ENCODE data around the gene SLC44A4.

Gene SLC44A4

GRCh38 chr6:31884528-31885035 is 5.8 kb upstream of the SLC44A4 start:
- Histone ChIP-seq H3K79me2 (ENCODE audit: low read length) (no peaks in the 10 kb centered on the region), H2AFZ (ENCODE audit: low read length) (no peak overlapping the region), H3K4me3 (ENCODE audit: low read length) (no peak overlapping the region), H3K9me3 (replicated peaks; ENCODE audit: insufficient read depth, low read length) (no peaks in the 10 kb centered on the region), H3K4me2 (ENCODE audit: low read depth, low read length) (no peak overlapping the region), H3K36me3 (replicated peaks; ENCODE audit: insufficient read depth, low read length) (no peaks in the 10 kb centered on the region; the same call in 1 of the 2 replicates), H3F3A (ENCODE audit: insufficient read depth, low read length) (no peaks in the 10 kb centered on the region), H3K9ac (ENCODE audit: low read length) (no peak overlapping the region), H3K9me2 (replicated peaks; ENCODE audit: insufficient read depth, low read length) (no peaks in the 10 kb centered on the region), H3K27ac (ENCODE audit: low read length) (no peak overlapping the region), H3K4me1 (ENCODE audit: low read length) (no peaks in the 10 kb centered on the region), H4K20me1 (ENCODE audit: insufficient read depth, low read length) (no peaks in the 10 kb centered on the region), H3K27me3 (replicated peaks; ENCODE audit: insufficient read depth, low read length) (no peaks in the 10 kb centered on the region)
- TF ChIP-seq EZH2phosphoT487 (IDR thresholded peaks at IDR 0.05; ENCODE audit: low read length) (no peak), CTCF (IDR thresholded peaks at IDR 0.05; ENCODE audit: low read length) (no peak), EZH2 (optimal IDR thresholded peaks at IDR 0.05; ENCODE audit: low read depth, low read length) (no peak)
- DNase-seq: no peak

GRCh38 chr6:31883676-31884075 is 4.9 kb upstream of the SLC44A4 start:
- Histone ChIP-seq H3K4me2 (ENCODE audit: low read depth, low read length) (no peak overlapping the region), H3K4me3 (ENCODE audit: low read length) (no peak overlapping the region), H3K9me2 (replicated peaks; ENCODE audit: insufficient read depth, low read length) (no peaks in the 10 kb centered on the region), H3F3A (ENCODE audit: insufficient read depth, low read length) (no peaks in the 10 kb centered on the region), H3K27me3 (replicated peaks; ENCODE audit: insufficient read depth, low read length) (no peaks in the 10 kb centered on the region), H3K4me1 (ENCODE audit: low read length) (no peaks in the 10 kb centered on the region), H2AFZ (ENCODE audit: low read length) (no peak overlapping the region), H3K9ac (ENCODE audit: low read length) (no peak overlapping the region), H4K20me1 (ENCODE audit: insufficient read depth, low read length) (no peaks in the 10 kb centered on the region), H3K27ac (ENCODE audit: low read length) (no peak overlapping the region), H3K79me2 (ENCODE audit: low read length) (no peaks in the 10 kb centered on the region), H3K36me3 (replicated peaks; ENCODE audit: insufficient read depth, low read length) (no peaks in the 10 kb centered on the region; the same call in 1 of the 2 replicates), H3K9me3 (replicated peaks; ENCODE audit: insufficient read depth, low read length) (no peaks in the 10 kb centered on the region)
- no peak for DNase-seq
- no peak for TF ChIP-seq EZH2 (optimal IDR thresholded peaks at IDR 0.05; ENCODE audit: low read depth, low read length)
- TF ChIP-seq CTCF (IDR thresholded peaks at IDR 0.05; ENCODE audit: low read length): no peak
- no peak for TF ChIP-seq EZH2phosphoT487 (IDR thresholded peaks at IDR 0.05; ENCODE audit: low read length)

GRCh38 chr6:31882344-31882743 is 3.5 kb upstream of the SLC44A4 start:
- TF ChIP-seq CTCF (IDR thresholded peaks at IDR 0.05; ENCODE audit: low read length) (no peak), EZH2phosphoT487 (IDR thresholded peaks at IDR 0.05; ENCODE audit: low read length) (no peak), EZH2 (optimal IDR thresholded peaks at IDR 0.05; ENCODE audit: low read depth, low read length) (no peak)
- H3K9ac ChIP-seq (ENCODE audit: low read length): no peak overlapping the region
- no peaks in the 10 kb centered on the region for H3K27me3 ChIP-seq (replicated peaks; ENCODE audit: insufficient read depth, low read length)
- no peaks in the 10 kb centered on the region for H3F3A ChIP-seq (ENCODE audit: insufficient read depth, low read length)
- H3K27ac ChIP-seq (ENCODE audit: low read length): no peak overlapping the region
- H3K4me1 ChIP-seq (ENCODE audit: low read length): no peaks in the 10 kb centered on the region
- no peak for DNase-seq
- no peak overlapping the region for H3K4me3 ChIP-seq (ENCODE audit: low read length)
- no peaks in the 10 kb centered on the region for H3K79me2 ChIP-seq (ENCODE audit: low read length)
- no peaks in the 10 kb centered on the region for H4K20me1 ChIP-seq (ENCODE audit: insufficient read depth, low read length)
- no peaks in the 10 kb centered on the region for H3K9me2 ChIP-seq (replicated peaks; ENCODE audit: insufficient read depth, low read length)
- no peaks in the 10 kb centered on the region for H3K36me3 ChIP-seq (replicated peaks; ENCODE audit: insufficient read depth, low read length)
- no peaks in the 10 kb centered on the region for H3K9me3 ChIP-seq (replicated peaks; ENCODE audit: insufficient read depth, low read length)
- no peak overlapping the region for H2AFZ ChIP-seq (ENCODE audit: low read length)
- no peak overlapping the region for H3K4me2 ChIP-seq (ENCODE audit: low read depth, low read length)

All from MM.1S (cell line).